Heart right ventricle (tissue), 16 donors: Measurements from ENCODE around the gene CDKN3. TPM values are rescaled to one million over a fixed set of nuclear protein-coding genes. Genes with fewer than 3 reads are reported as not detected.

Experiments used
- ATAC-seq, 8 donors: fragments of 200-7000 bp; cut with Tn5 transposase; one replicate each; pipeline ENCODE4 v1.9.1; 2020; ENCODE audit warnings: mild to moderate bottlenecking in 8 of 8, moderate library complexity in 8 of 8, moderate number of reproducible peaks in 1 of 8
- DNase-seq, 2 donors: peaks; one replicate each; pipeline ENCODE4 v3.0.0-alpha.2; 2020
- H3K27ac ChIP-seq, 10 donors: fragments of 200-600 bp; sonication (generic) in 2 of 10; one replicate each; pipeline versions ENCODE4 v1.5.0 to v1.8.0; 2020 to 2022; ENCODE audit warnings: mild to moderate bottlenecking in 3 of 10
- H3K27me3 ChIP-seq, 7 donors: fragments of 200-600 bp; one replicate each; pipeline ENCODE4 v1.8.0; 2021 to 2022; ENCODE audit warnings: mild to moderate bottlenecking in 2 of 7
- H3K36me3 ChIP-seq, 9 donors: fragments of 200-600 bp; sonication (generic) in 1 of 9; one replicate each; pipeline versions ENCODE4 v1.5.0 to v1.8.0; 2020 to 2022; ENCODE audit warnings: mild to moderate bottlenecking in 2 of 9
- H3K4me1 ChIP-seq, 9 donors: fragments of 200-600 bp; sonication (generic) in 1 of 9; one replicate each; pipeline versions ENCODE4 v1.5.0 to v1.8.0; 2020 to 2022; ENCODE audit warnings: mild to moderate bottlenecking in 4 of 9
- H3K4me3 ChIP-seq, 10 donors: fragments of 200-600 bp; sonication (generic) in 2 of 10; one replicate each; pipeline versions ENCODE4 v1.5.0 to v1.8.0; 2020 to 2022; ENCODE audit warnings: mild to moderate bottlenecking in 7 of 10, moderate library complexity in 2 of 10
- H3K9me3 ChIP-seq, 11 donors: fragments of 200-600 bp in 10 of 11; sonication (generic) in 2 of 11; one replicate each; pipeline versions ENCODE4 v1.5.0 to v1.8.0; 2013 to 2022; ENCODE audit warnings: mild to moderate bottlenecking in 2 of 11, control low read depth in 1 of 11, moderate library complexity in 1 of 11
- WGBS, 2 donors: extraction: QIAGEN DNeasy Blood & Tissue Kit; methylation state at CpG; one replicate each; pipeline ENCODE4 v1.1.7; 2013; ENCODE audit warnings: inconsistent platforms in 1 of 2; 5-methylcytosine and 5-hydroxymethylcytosine counted together
- intact Hi-C, 10 donors: fragments of 100-400 bp; cut with DNase I; formaldehyde crosslinking; loops; one replicate each; pipeline versions ENCODE4 v1.11.1 to v1.14.2; 2022
- polyA plus RNA-seq, 2 donors: library from polyadenylated mRNA; stranded (reverse); fragments of 200-250 nt; gene quantifications; one replicate each; pipeline ENCODE4 v1.2.3, GENCODE V29; 2013
- total RNA-seq, 10 donors: library from RNA; stranded (reverse); fragmentation: NEBNext Ultra II Directional in 3 of 10; extraction: Animal tissue kit (Norgen Biotek cat#: 25700) in 3 of 10; gene quantifications; one replicate each; pipeline versions ENCODE4 v1.2.1 to v1.2.4, GENCODE V29; 2021 to 2023
- TF ChIP-seq, protein P1 (sequence below), 9 donors: fragments of 200-600 bp; sonication (generic) in 2 of 9; IDR thresholded peaks; one replicate each; pipeline versions ENCODE4 v1.5.0 to v1.8.0; 2021 to 2022; ENCODE audit warnings: antibody characterized with exemption in 9 of 9, mild to moderate bottlenecking in 5 of 9, moderate library complexity in 1 of 9
- donor health status: Arrhythmogenic right ventricular cardiomyopathy.
- donor health status: ischemic (EF 13 %, LVEDD 7.1; RV severe dilation, severe dysfunction).
- donor health status: healthy with polysubstance abuse.
- donor health status: DM: no; HTN: yes; CAD: no.
- donor health status: DM: no; HTN: no; CAD: no.
- donor health status: ischemic (EF 25% LVEDD 6.9; RV normal size, moderate dysfunction).
- donor health status: ischemic (EF 25% LVEDD 5.7; RV mildly dilated, moderate dysfunction).
- donor health status: healthy.
- donor health status: DM: yes; HTN: yes; CAD: no.
- donor health status: Ischemic cardiomyopathy.
- donor health status: ischemic (EF 35%, LVEDD 5.7; RV mildly dilated, moderate dysfunction).
- donor health status: nonischemic (EF 11% LVEDD 7.7; RV severe dilation, severe dysfunction).
- donor health status: DM: yes; HTN: yes; CAD: no.
- donor health status: PGD.
- donor health status: ischemic (EF 29% LVEDD 5.4; RV normal size, mild dysfunction).
- donor health status: nonischemic (EF 23%, LVEDD 6.1; RV moderate dilation, normal function).

The CDKN3 gene
- total and polyA plus RNA-seq, 12 donors, result 1.8 to 14.7 (median 4.2) TPM

DNA sequence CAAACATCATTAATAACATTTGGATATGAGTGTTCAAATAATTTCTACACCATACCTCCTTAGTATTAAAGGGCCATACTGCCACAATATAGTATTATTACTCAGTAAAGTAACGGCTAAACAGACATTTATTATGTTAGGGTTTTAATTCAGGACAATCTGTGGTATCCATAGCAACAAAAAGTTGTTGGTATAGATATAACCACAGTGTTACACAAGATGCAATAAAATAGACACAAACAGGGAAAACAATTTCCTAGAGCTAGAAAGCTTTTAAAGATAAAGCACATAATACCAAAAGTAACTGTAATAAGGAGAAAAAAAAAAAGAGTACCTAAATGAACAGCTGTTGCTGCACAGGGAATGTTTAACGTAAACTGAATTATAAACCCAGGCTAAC lies 28.3 kb downstream of the CDKN3 start:
- intact Hi-C loops, result no loop called here
- Histone ChIP-seq H3K36me3 (peaks cover 0 to 91% (median 41%) of the 10 kb centered on the region in 9 donors), H3K27me3 (no peaks in the 10 kb centered on the region), H3K4me1 (peaks cover 0 to 16% (median 5%) of the 10 kb centered on the region in 9 donors), H3K9me3 (no peaks in the 10 kb centered on the region), H3K27ac (no peak overlapping the region), H3K4me3 (no peak overlapping the region)
- ATAC-seq, result no peak
- TF ChIP-seq, protein P1, sequence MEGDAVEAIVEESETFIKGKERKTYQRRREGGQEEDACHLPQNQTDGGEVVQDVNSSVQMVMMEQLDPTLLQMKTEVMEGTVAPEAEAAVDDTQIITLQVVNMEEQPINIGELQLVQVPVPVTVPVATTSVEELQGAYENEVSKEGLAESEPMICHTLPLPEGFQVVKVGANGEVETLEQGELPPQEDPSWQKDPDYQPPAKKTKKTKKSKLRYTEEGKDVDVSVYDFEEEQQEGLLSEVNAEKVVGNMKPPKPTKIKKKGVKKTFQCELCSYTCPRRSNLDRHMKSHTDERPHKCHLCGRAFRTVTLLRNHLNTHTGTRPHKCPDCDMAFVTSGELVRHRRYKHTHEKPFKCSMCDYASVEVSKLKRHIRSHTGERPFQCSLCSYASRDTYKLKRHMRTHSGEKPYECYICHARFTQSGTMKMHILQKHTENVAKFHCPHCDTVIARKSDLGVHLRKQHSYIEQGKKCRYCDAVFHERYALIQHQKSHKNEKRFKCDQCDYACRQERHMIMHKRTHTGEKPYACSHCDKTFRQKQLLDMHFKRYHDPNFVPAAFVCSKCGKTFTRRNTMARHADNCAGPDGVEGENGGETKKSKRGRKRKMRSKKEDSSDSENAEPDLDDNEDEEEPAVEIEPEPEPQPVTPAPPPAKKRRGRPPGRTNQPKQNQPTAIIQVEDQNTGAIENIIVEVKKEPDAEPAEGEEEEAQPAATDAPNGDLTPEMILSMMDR (IDR thresholded peaks at IDR 0.05), result no peak
- 93 to 96% methylated on average over 2 of the region's 2 CpGs for WGBS, 2 donors
- no peak for DNase-seq

DNA sequence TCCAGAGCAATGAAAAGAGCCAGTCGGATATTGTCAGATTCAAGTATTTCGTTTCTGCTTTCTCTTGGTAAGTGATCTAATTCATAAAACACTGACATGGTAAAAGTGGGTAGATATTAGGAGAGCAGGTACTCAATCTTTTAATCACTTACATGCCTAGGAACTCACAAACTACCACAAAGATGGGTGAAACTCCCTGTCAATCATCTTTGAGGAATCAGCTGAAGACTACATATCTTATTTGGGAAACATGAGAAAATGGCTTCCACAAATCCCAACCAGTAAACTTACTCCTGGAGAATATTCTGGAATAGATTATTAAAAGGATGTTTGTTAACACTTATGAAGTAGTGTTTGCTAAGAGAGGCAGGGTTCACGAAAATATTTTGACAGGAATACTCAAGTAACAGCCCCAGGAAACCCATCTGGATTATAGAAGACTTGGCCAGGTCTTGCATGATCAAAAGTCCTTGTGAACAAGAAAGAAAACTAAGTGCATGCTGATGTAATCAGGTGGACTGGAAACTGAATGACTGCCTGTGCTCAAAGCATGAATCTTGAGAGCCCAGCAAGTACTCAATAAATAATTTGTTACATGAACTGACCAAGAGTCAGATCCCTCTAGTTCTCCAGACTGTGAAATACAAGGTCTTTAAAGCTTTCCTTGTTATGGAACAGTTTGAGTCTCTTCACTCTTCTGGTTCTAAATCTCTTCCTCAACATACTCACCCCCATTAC lies 28.9 kb downstream of the CDKN3 start:
- no peak for ATAC-seq
- DNase-seq, result no peak
- Histone ChIP-seq H3K9me3 (no peaks in the 10 kb centered on the region), H3K4me3 (no peak overlapping the region), H3K4me1 (peaks cover 0 to 12% (median 2%) of the 10 kb centered on the region in 9 donors), H3K27ac (no peak overlapping the region), H3K36me3 (peaks cover 0 to 95% (median 41%) of the 10 kb centered on the region in 9 donors), H3K27me3 (no peaks in the 10 kb centered on the region)
- 93% methylated on average over 3 of the region's 3 CpGs for WGBS, 2 donors
- TF ChIP-seq, protein P1 (IDR thresholded peaks at IDR 0.05), result no peak
- intact Hi-C loops, result no loop called here

DNA sequence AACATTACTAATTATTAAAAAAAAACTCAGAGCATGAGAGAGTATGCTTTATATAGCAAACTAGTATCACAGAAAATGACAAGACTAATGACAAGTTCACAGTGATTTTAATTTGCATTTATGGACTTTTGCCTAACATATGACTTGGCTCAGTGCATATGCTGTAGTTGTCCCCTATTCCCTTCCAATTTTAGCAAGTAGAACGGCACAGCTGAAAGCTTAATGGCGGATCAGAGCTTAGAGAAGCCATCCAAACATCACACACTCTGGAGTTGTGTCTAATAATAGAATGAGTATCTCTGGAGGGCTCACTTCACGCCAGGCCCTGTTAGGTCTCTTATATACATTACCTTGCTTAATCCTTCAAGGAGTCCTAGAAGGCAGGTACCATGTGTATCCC lies 31.1 kb downstream of the CDKN3 start:
- Histone ChIP-seq H3K27ac (peak overlapping the region in 8 of 10 donors; percentile 0 to 66 (median 50)), H3K9me3 (no peaks in the 10 kb centered on the region), H3K4me1 (peaks cover 0 to 23% (median 10%) of the 10 kb centered on the region in 9 donors), H3K4me3 (no peak overlapping the region), H3K27me3 (no peaks in the 10 kb centered on the region), H3K36me3 (peaks cover 0 to 94% (median 41%) of the 10 kb centered on the region in 9 donors)
- WGBS, 2 donors, result 41 to 56% methylated on average over 3 of the region's 3 CpGs
- TF ChIP-seq, protein P1 (IDR thresholded peaks at IDR 0.05), result no peak
- DNase-seq, result no peak
- ATAC-seq, result peak; percentile 28 to 96 (median 80)
- intact Hi-C loops, result no loop called here

DNA sequence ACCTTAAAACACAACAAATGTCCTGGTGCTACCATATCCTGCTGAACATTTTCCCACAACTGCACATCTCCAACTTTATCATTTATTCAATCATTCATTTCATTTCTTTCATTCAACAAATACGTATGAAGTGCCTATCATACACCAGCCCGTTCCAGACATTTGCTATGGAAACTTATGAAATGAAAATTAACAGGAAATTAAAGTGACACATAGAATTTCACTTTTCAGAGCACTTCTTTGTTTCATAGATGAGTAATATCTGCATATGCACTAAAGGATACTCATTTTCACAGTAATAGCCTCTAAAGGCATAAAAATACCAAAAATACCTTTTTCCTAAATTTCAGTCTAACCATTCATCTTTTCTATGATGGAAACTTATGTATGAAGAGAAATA lies 31.7 kb downstream of the CDKN3 start:
- peaks cover 0 to 89% (median 41%) of the 10 kb centered on the region in 9 donors for H3K36me3 ChIP-seq
- intact Hi-C loops, result no loop called here
- peaks cover 0 to 29% (median 16%) of the 10 kb centered on the region in 9 donors for H3K4me1 ChIP-seq
- H3K27ac ChIP-seq, result peak overlapping the region in 7 of 10 donors; percentile 20 to 66 (median 51)
- H3K27me3 ChIP-seq, result no peaks in the 10 kb centered on the region
- WGBS, 2 donors, result 91 to 92% methylated on average over 2 of the region's 2 CpGs
- TF ChIP-seq, protein P1 (IDR thresholded peaks at IDR 0.05), result no peak
- ATAC-seq (no peak), DNase-seq (no peak)
- H3K4me3 ChIP-seq, result no peak overlapping the region
- H3K9me3 ChIP-seq, result no peaks in the 10 kb centered on the region
